ENCODE results near the gene C2CD3. TPM values are rescaled to one million over a fixed set of nuclear protein-coding genes. Genes with fewer than 3 reads are reported as not detected.

Gene C2CD3
- polyA plus RNA-seq, 1 donor = 25.6 TPM

DNA sequence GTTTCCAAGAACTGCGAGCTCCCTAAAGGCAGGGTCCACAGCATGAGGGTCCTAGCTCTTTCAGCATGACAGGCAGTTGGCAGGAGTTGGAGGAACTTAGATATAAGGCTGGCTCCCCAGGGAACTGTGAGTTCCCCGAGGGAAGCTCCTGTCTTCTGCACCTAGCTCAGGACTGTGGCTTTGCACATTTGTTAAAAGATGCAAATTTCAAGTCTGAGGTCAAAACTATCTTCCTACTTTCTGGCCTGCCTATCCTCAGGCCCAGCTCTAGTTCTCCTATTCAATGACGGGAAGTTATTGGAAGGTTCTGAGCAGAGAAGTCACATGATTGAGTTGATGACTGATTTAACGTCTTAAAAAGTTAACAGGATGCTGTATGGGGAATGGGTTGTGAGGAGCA, 150.3 kb downstream of the C2CD3 start:
- DNase-seq = no peak

DNA sequence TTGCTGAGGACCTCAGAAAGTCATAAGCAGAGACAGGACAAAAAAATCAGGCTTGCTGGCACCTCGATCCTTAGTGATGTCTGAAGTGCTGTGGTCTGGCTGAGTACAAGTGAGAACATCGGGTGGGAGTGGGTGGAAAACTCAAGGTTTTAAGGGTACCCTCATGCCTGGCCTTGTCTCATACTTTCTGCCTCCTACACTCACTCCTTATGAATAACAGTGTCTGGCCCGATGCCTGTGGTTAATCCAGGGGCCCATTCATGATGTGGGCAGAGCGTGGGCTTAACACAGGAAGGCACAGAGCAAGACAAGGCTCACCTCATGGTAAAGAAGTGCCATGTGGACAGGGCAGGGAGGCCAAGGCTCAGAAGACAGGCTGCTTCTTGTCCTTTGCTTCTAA, 150.9 kb downstream of the C2CD3 start:
- no peak for DNase-seq

DNA sequence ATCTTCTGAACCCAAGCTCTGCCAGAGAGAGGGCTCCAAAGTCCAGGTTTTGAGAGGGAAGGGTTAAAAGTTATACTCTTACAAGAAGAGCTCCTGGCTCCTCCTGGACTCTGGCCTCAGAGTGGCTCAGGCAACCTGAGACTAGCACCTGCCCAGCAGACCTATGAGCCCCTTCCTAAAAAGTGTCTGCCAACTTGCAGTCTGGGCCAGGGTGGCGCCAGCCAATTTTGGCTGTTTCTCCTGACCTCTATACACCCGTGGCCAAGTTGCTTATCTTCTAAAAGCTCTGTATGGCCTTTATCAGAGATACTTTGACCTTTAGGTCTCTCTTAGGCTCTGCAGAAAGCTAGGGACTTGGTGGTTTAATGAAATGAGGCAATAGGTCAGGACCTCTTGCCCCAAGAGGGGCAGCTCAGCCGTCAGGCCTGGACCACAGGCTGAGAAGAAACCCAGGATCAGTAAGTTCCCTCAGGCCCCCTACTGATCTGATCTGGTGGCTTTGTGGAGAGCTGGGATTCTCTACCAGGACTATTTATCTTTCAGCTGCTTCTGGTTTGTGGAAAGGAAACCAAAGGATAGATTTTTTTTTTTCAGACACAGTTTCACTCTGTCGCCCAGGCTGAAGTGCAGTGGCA, 151.6 kb downstream of the C2CD3 start:
- no peak for DNase-seq

DNA sequence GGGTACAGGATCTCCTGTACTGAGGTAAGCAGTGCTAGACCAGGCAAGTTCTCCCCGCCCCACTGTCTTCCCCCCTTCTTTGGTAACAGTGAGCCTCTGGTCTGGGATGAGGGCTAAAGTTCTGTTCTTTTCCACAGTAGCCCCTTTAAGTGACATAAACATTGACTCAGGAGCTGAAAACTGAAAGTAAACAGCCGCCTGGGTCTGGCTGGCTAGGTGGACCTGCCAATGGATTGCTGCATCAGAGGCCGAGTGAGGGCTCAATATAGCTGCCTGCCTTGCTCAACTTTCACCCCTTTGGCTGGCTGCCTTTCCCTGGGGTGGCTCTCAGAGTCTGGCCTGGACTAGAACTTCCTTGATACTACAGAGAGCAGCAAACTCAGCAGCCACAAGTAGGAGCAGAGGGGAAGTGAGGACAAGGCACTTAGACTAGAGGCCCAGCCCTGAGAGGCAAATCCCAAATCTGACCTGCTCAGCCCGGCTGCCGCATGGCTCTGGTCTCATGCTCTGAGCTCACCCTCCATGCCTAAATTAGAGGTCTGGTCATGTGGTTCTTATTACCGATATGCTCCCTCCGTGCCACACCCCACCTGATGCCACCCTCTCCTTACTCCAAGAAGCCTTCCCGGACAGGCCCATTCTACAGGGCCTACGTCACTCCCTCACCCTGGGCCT, 152.3 kb downstream of the C2CD3 start:
- peak; percentile 10 for DNase-seq

DNA sequence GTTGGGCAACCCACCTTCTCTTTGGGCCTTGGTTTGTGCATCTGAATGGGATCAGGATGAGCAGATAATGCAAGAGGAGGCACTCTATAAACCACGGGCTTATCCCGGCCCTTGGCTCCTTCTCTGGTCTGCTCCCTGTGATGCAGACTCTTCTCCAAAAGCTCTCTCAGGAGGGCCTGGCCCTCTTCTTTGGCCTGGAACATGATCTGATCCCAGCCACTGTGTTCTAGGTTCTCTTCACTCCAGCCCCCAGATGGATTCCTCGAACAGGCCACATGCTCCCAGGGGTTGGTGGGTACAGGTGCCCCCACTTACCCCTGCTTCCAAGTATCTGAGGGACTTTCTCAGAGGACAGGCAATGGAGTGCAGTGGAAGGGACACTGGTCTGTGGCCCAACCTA, 153.2 kb downstream of the C2CD3 start:
- DNase-seq = no peak

DNA sequence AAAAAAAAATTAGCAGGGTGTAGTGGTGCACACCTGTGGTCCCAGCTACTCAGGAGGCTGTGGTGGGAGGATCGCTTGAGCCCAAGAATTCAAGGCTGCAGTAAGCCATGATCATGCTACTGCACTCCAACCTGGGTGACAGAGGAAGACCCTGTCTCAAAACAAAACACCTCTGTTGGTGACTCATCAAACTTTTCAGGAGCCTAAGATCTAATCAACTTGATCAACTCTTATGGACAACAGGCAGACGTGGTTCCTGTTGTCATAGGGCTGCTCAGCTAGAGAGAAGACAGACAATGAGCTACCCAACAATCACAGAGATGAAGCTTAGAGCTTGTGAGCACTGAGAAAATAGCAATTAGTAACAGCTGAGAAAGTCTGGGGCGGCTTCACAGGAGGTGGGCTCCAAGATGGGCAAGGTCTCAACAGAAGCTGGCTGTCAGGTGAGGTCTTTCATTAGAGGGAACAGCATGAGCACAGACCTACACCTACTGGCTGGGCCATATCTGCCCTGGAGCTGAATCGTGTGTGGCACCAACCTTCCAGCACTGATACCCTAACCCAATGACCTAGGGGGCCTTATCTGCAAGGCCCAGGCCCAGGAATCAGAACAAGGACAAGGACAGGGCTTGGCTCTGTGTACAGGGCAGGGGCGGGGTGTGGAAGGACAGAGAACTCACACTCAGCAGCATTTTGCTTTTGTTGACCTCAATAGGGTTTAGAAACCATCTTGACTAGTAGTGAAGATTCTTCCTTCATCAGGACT, 154.7 kb downstream of the C2CD3 start:
- no peak for DNase-seq

DNA sequence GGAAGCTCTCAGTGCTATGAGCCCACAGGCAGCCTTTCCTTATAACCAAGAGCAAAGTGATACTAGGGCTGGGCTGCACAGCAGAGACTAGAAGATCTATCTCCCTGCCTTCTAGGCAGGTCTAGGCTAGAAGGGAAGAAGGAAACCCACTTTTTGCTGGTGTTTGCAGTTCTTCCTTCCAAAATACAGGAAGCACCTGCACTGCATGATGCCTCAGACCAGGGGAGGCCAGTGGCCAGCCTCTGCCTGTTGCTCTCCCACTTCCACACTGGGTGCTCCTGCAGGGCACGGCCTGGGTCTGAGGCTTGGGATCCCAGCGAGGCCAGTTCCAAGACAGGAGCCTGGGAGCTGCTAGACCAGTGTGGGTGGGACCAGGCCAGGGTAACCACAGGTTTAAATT, 155.9 kb downstream of the C2CD3 start:
- DNase-seq = no peak

DNA sequence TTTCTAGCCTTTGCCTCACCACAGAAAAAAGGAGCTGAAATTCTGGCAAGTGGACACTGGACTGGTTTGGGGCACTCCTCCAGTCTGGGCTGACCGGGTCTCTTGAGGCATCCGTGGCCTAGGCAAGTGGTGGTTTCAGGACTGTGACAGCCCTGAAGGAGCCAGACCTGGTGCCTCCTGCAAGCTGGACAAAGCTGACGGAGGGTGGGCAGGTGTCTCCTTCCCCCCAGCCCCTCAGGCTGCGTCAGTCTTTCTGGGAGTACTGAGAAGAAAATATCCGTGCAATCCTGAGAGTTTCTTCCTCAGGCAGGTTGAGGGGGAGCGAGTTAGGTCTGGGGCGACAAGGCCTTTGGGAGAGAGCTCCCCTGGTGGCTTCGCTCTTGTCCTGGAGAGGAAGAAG, 157.7 kb downstream of the C2CD3 start:
- DNase-seq = no peak

DNA sequence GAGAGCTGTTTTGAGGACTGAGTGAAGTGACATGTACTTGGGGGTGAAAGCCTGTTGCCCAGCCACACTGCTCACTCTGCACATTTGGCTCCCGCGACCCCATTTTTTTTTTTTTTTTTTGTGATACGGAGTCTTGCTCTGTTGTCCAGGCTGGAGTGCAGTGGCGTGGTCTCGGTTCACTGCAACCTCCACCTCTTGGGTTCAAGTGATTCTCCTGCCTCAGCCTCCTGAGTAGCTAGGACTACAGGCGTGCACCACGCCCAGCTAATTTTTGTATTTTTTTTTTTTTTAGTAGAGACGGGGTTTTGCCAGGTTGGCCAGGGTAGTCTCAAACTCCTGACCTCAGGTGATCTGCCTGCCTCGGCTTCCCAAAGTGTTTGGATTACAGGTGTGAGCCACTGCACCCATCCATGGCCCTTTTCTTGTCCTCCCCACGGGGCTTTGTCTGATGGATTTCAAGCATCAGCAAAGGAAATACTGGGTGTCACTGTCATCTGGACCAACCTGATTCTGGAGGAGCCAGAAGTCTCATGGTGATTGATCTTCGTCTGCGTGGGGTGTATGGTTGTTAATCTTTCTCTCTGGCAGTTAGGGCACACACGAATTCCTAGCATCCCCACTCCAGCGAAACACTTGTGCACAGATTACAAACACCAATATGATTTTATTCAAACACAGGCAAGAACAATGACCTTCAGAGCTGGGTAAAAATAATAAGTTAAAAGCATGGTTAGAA, 158.6 kb downstream of the C2CD3 start:
- DNase-seq = no peak

DNA sequence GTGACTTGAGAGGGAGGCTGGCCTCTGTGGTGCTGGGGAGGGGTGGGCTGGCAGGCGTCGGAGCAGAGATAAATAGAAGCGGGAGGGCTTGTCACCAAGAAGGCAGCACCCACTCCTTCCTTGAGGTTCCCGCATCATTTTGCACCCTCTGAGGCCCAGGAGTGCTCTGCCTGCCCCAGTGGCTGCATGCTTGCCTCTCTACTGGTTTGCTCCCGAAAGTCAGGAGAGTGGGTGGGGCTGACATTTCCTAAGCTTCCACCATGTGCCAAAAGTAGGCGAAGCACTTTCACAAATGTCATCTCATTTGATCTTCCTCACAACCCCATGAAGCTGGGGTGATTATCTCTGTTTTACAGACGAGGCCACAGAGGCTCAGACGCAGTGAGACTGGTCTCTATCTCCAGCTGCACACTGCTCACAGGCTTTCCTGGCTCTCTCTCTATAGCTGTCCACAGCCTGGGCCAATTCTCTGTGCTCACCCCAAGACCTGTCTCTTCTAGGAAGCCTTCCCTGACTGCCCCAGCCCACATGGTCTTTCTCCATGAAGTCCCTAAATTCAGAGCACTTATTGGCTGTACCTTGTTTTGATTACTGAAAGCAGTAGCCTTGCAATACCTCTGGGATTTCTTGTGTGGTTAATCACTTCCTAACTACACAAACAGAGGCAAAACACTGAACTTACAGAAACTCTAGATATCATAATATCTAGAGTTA, 159.3 kb downstream of the C2CD3 start:
- no peak for DNase-seq

DNA sequence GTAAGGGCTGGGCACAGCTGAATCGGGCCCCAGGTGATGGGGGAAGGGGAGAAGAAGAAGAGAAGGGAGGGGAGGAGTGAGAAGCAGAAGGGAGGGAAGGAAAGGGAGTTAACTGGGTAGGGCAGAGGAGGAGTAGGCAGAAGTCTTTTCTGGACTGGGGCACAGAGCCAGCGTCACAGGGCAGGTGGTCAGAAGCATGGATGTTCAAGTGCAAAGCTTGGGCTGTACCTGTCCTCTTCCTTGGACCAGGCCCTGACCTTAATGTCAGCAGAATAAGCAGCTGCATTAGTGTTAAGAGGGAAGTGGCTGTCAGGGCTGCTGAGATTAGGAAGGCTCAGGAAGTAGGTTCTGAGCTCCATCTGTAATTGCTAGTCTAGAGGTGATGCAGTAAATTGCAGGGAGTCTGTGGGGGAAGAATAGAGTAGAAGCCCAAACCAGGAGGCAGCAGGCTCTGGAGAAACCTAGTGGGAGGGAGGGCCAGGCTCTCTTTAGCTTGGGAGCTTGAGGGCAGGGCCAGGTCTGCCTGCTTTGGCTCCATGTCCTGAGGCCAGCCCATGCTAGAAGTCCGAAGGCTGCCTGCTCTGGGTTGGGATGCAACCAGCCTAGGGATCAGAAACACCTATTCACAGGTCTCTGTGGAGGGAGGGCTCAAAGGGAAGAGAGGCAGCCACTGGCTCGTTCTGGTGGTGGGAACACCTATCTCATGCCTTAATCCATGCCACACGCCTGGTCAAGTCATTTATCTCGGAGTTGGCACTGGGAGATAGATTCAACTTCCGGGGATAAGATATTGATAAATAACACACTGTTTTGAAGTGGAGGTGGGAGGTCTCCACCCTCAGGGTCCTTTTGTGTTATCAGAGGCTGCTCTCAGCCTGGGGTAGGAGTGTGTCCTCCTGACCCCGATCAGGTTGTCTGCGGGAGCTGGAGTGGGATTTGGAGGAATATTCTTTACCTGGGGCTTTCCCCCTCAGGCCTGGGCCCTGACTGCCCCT, 160.2 kb downstream of the C2CD3 start:
- no peak for DNase-seq

DNA sequence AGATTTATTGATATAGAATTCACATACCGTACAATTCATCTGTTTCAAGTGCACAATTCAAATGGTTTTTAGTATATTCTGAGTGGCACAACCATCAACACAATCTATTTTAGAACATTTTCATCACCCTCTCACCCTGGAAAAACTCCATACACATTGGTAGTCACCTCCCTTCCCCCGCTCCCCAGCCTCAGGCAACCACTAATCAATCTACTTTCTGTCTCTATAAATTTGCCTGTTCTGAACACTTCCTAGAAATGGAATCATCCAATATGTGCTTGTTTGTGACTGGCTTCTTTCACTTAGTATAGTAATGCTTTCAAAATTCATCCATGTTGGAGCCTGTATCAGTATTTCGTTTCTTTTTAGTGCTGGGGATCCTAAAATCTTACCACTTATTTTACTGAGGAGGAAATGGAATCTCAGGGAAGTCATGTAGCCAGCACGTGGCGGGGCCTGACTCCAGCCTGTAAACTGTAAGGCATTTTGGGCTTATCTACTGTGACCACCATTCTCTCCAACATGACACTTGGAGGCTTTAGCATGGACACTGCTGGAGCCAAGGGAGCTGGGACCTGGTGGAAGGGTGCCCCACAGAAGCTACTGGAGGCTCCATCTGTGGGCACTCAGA, 161.0 kb downstream of the C2CD3 start:
- no peak for DNase-seq

DNA sequence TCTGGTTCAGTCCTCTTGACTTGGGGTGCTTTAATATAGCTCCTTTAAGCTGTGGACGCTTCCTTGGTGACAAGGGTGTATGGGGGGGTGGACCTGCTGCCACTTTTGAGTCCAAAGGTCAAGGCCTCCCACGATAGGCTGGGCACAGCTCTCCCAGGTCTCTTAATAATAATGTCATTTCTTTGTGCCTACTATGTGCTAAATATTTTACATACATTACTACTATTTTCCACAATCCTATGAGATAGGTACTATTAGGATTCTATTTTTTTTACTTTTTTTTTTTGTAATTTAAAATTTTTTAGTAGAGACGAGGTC, 161.6 kb downstream of the C2CD3 start:
- DNase-seq = no peak

DNA sequence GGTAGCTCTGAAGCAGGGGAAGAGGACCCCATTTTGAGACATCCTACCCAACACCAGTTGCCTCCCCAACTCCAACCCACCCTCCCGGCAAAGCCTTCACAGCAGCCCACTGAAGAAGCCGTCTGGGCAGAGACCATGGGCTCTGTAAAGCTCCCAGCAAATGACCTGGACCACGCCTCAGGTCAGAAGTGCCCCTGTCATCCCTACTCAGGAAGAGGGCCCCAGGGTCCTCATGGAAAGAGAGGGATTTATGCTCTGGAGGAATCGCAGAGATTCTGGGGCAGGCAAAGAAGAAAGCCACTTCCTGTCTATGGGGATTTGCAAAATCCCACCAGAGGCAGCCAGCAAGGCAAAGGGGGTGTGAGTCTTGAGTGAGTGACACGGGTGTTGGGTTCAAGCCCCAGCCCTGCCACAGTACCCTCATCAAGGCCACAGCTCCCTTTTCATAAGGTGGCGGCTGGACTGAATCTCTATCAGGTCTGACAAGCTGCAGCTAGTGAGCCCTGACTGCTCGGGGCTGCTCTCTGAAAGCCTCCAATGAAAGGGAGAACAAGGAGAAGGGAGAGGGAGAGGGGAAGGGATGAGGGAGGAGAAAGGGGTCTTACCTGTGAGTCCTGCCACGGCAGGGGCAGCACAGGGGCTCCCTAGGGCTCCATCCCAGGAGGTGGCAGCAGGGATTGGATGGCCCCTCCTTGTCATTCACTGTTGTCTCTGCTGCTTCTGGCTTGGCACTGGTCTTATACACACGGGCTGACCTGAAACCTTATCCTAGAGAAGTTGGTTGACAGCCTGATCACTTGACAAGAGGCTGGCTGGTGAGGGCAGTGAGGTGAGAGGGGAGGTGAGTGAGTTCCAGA, 162.2 kb downstream of the C2CD3 start, which contains the start of gene UCP3:
TSS of gene UCP3 (minus strand) at position 713 of the 857 bp plus-strand sequence. CDS start 2,043 bp downstream, outside the sequence.
- no peak for DNase-seq

DNA sequence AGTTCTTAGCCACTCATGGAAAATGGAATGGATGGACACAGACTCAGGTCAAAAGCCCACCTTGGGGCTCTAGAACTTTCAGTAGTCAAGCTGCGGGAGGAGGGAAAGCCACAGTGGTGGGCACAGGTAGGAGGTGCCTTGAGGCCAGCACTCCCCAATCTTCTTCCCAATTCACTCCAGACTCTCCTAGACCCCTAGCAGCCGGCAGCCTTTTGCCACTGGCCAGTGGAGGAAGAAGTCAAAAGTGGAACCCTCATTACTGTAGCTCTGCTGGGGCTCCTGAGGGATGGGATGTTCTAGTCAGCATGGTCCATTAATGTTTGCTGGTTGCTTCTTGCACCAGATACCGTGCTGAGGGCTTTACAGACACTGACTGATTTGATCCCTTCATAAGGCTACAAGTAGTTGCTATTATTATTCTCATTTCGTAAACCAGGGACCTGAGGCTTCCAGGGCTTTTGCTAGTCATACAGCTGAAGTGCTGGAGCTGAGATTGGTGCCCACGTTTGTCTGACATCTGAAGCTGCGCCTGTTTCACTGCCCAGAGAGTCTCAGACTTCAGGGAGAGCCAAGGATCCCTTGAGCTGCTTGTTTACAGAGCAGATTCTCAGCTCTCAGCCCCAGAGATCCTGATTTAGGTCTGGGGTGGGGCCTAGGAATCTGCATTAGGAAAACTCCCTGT, 163.0 kb downstream of the C2CD3 start:
- no peak for DNase-seq

DNA sequence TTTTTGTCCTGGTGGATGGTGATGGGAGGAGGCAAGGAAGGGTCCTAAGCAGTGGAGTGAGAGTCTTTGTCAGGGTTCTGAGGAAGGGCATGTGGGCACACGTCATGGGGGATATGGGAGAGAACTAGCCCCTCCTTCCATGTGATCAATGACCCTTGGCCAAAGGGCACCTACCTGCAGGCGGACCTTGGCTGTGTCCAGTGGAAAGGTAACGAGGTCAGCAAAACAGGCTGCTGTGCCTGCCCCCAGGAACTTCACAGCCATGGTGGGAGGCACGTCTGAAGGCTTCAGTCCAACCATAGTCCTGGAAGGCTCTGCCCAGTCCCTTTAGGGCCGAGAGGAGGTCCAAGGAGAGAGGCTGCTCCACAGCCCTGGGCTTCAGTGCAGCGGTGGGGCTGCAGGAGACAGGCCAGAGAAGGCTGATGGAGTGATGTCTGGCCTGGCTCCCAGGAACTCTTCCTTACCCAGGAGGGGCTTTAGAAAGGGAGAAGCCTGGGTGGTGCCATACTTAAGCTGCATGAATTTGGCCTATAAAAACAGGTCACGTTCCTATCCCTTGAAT, 164.0 kb downstream of the C2CD3 start:
- no peak for DNase-seq

DNA sequence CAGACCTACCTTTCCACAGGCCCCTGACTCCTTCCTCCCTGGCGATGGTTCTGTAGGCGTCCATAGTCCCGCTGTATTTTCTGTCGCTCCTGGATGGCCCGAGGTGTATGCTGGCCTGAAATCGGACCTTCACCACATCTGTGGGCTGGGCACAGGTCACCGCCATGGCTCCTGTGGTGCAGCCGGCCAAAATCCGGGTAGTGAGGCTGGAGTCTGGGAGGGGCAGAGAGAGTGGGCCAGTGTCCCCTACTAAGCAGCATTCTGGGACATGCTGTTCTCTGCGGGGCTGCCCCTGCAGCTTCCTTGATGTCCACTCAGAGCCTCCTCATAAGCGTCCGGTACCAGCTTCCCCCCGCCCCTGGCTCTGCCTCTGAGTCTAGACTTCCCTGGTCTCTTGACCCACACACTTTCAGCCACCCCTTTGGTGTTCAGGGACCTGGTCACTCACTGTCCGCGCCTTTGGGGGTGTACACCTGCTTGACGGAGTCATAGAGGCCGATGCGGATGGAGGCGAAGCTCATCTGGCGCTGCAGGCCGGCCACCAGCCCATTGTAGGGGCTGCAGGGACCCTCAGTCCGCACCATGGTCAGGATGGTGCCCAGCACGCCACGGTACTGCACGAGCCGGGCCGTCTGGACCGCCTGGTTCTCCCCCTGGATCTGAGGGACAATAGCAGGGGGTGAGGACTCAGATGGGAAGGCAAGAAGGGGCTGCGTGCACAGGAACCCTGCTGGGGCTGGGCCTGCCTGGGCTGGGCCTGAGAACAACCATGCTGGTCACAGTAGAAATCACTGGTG, 164.9 kb downstream of the C2CD3 start:
- DNase-seq = no peak

All from left kidney (tissue), 2 donors.